Thyroid gland (tissue), 4 donors: ENCODE results near the gene CEP131.

Experiments used
- POLR2A ChIP-seq, 2 donors: fragments of 450-650 bp; IDR thresholded peaks; one replicate each; pipeline ENCODE4 v1.6.1; 2017; ENCODE audit warnings: antibody characterized with exemption in 2 of 2, mild to moderate bottlenecking in 2 of 2, moderate library complexity in 1 of 2
- TF ChIP-seq, protein P1 (sequence below), 6 experiments: fragments of 200-600 bp in 3 of 6; fragments of 450-650 bp in 3 of 6; sonication (generic) in 3 of 6; IDR thresholded peaks; one replicate each; pipeline ENCODE4 v1.5.1; 2016 to 2019; ENCODE audit warnings: antibody characterized with exemption in 6 of 6, mild to moderate bottlenecking in 2 of 6, inconsistent platforms in 1 of 6, moderate library complexity in 1 of 6

DNA sequence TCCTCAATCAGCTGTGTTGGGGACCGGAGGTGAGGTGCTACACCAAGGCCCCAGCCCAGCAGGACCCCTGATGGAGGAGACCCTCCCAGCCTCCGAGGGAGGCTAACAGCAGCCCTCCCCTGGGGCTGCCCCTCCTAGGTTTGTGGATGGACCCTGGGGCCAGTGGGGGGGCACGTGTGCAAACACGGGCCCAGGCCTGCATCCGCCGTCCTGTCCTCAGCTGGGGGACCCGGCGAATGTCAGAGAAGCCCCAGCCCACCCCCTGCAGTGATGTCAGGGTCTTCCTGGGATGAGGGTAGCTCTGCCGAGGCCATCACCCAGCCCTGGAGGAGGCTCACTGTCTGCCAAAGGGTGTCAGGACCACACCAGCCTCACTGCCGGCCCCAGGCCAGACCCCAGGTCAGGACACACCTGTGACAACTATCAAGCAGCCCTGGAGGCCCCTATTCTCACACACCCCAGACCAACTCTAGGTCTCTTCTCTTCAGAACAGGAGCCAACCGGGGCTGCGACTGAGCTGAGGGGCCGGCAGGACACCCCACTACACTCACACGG lies 26.7 kb downstream of the CEP131 start:
- TF ChIP-seq, protein P1, sequence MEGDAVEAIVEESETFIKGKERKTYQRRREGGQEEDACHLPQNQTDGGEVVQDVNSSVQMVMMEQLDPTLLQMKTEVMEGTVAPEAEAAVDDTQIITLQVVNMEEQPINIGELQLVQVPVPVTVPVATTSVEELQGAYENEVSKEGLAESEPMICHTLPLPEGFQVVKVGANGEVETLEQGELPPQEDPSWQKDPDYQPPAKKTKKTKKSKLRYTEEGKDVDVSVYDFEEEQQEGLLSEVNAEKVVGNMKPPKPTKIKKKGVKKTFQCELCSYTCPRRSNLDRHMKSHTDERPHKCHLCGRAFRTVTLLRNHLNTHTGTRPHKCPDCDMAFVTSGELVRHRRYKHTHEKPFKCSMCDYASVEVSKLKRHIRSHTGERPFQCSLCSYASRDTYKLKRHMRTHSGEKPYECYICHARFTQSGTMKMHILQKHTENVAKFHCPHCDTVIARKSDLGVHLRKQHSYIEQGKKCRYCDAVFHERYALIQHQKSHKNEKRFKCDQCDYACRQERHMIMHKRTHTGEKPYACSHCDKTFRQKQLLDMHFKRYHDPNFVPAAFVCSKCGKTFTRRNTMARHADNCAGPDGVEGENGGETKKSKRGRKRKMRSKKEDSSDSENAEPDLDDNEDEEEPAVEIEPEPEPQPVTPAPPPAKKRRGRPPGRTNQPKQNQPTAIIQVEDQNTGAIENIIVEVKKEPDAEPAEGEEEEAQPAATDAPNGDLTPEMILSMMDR (IDR thresholded peaks at IDR 0.05) = no peak
- no peak for TF ChIP-seq POLR2A (IDR thresholded peaks at IDR 0.05)
